ENCODE data around the gene NUP35. TPM values are rescaled to one million over a fixed set of nuclear protein-coding genes. Genes with fewer than 3 reads are reported as not detected.

NUP35 gene
- total and polyA plus RNA-seq, 2 of the 4 experiments (the other 2 are of a cell fraction): 10.9 to 23.3 TPM

DNA sequence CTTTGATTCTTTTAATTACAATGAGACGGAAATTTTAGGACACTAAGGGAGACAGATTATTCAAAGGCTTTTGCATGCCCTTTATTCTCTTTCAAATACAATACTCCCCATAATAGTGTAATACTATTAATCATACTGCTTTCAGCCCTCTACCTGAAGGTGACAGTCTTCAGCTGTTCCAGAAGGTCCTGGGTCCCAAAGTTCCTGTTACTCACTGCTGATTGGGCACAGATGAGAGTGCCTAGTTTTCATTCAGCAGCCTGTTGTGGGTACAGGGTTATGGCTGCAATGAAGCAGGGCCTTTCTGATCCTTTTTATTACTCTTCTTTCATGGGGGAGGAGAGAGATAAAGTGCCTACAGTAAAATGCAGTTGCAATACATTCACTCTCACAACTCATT lies 80.2 kb downstream of the NUP35 start:
- no peaks in the 10 kb centered on the region for H3K36me3 ChIP-seq (ENCODE audit: control insufficient read depth, insufficient read depth, low read length)
- H3K9ac ChIP-seq (ENCODE audit: low read depth, low read length): no peak overlapping the region
- DNase-seq (no peak), ATAC-seq (ENCODE audit: low read depth) (no peak)
- H2BK15ac ChIP-seq (ENCODE audit: low read depth, low read length): no peak overlapping the region
- no peak overlapping the region for H3K27ac ChIP-seq (ENCODE audit: insufficient read depth, low read length)
- no peaks in the 10 kb centered on the region for H3K9me3 ChIP-seq (ENCODE audit: control insufficient read depth, insufficient read depth, low read length)
- no peak overlapping the region for H3K18ac ChIP-seq (ENCODE audit: low read depth, low read length)
- ChIA-PET POLR2A (ENCODE audit: unreplicated experiment) (no interaction called here), CTCF (no interaction called here)
- no peak overlapping the region for H3K56ac ChIP-seq (ENCODE audit: extremely low read depth, insufficient read depth, low read length)
- BruUV-seq (replicated peaks): no TSS peak
- H3K9me1 ChIP-seq (ENCODE audit: insufficient read depth, low read length): 0 out of 2 replicates have a peak, but pooled peaks cover 3% of the 10 kb centered on the region
- no peak overlapping the region for H3K14ac ChIP-seq (replicated peaks; ENCODE audit: low read depth, low read length)
- no peak overlapping the region for H2AK5ac ChIP-seq (ENCODE audit: low read depth, low read length)
- in situ Hi-C loops (cut with MboI; ENCODE audit: low sequenced_read_pairs): no loop called here
- no peak overlapping the region for H2AFZ ChIP-seq (replicated peaks; ENCODE audit: low read length, poor library complexity)
- no peak overlapping the region for H4K8ac ChIP-seq (ENCODE audit: low read depth in 2 of 2, low read length in 2 of 2)
- no peak overlapping the region for H4K91ac ChIP-seq (ENCODE audit: insufficient read depth, low read depth, low read length)
- no peak overlapping the region for H2BK120ac ChIP-seq (ENCODE audit: low read depth, low read length)
- no CpG with 5 or more reads among the region's 1 CpG for WGBS, 2 experiments (ENCODE audit: extremely low coverage in 2 of 2, insufficient read length in 1 of 2)
- H4K5ac ChIP-seq (ENCODE audit: low read depth, low read length): no peak overlapping the region
- no peak overlapping the region for H3K4me3 ChIP-seq (ENCODE audit: insufficient read depth, low read depth, low read length)
- dilution Hi-C loops (cut with HindIII; ENCODE audit: low sequenced_read_pairs, unreplicated experiment): no loop called here
- H2AK9ac ChIP-seq (replicated peaks; ENCODE audit: low read depth, low read length, poor library complexity): no peak overlapping the region
- TF ChIP-seq RFX5 (IDR thresholded peaks at IDR 0.05; ENCODE audit: low read depth, low read length) (no peak), MAZ (IDR thresholded peaks at IDR 0.05; ENCODE audit: borderline replicate concordance, low read depth, low read length) (no peak), RCOR1 (IDR thresholded peaks at IDR 0.05; ENCODE audit: insufficient replicate concordance, low read length) (no peak), CEBPB (IDR thresholded peaks at IDR 0.05; ENCODE audit: low read depth, low read length) (no peak), MXI1 (IDR thresholded peaks at IDR 0.05; ENCODE audit: borderline replicate concordance, low read depth, low read length) (no peak), NFE2L2 (IDR thresholded peaks at IDR 0.05; ENCODE audit: low read depth, low read length) (no peak), BHLHE40 (IDR thresholded peaks at IDR 0.05; ENCODE audit: low read depth, low read length) (no peak), SMC3 (IDR thresholded peaks at IDR 0.05; ENCODE audit: low read depth, low read length) (no peak), POLR2A (IDR thresholded peaks at IDR 0.05; ENCODE audit: low read depth, low read length) (no peak), CHD1 (IDR thresholded peaks at IDR 0.05; ENCODE audit: low read depth, low read length) (no peak), MAFK (IDR thresholded peaks at IDR 0.05; ENCODE audit: low read depth, low read length) (no peak), RAD21 (IDR thresholded peaks at IDR 0.05; ENCODE audit: low read length) (no peak), FOS (IDR thresholded peaks at IDR 0.05; ENCODE audit: low read depth, low read length) (no peak)
- TF ChIP-seq, protein P1, sequence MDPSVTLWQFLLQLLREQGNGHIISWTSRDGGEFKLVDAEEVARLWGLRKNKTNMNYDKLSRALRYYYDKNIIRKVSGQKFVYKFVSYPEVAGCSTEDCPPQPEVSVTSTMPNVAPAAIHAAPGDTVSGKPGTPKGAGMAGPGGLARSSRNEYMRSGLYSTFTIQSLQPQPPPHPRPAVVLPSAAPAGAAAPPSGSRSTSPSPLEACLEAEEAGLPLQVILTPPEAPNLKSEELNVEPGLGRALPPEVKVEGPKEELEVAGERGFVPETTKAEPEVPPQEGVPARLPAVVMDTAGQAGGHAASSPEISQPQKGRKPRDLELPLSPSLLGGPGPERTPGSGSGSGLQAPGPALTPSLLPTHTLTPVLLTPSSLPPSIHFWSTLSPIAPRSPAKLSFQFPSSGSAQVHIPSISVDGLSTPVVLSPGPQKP (IDR thresholded peaks at IDR 0.05; ENCODE audit: borderline replicate concordance, low read depth, low read length): no peak
- TF ChIP-seq, protein P2, sequence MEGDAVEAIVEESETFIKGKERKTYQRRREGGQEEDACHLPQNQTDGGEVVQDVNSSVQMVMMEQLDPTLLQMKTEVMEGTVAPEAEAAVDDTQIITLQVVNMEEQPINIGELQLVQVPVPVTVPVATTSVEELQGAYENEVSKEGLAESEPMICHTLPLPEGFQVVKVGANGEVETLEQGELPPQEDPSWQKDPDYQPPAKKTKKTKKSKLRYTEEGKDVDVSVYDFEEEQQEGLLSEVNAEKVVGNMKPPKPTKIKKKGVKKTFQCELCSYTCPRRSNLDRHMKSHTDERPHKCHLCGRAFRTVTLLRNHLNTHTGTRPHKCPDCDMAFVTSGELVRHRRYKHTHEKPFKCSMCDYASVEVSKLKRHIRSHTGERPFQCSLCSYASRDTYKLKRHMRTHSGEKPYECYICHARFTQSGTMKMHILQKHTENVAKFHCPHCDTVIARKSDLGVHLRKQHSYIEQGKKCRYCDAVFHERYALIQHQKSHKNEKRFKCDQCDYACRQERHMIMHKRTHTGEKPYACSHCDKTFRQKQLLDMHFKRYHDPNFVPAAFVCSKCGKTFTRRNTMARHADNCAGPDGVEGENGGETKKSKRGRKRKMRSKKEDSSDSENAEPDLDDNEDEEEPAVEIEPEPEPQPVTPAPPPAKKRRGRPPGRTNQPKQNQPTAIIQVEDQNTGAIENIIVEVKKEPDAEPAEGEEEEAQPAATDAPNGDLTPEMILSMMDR (conservative IDR thresholded peaks at IDR 0.05; ENCODE audit: low read depth, low read length): no peak
- TF ChIP-seq, protein P3, sequence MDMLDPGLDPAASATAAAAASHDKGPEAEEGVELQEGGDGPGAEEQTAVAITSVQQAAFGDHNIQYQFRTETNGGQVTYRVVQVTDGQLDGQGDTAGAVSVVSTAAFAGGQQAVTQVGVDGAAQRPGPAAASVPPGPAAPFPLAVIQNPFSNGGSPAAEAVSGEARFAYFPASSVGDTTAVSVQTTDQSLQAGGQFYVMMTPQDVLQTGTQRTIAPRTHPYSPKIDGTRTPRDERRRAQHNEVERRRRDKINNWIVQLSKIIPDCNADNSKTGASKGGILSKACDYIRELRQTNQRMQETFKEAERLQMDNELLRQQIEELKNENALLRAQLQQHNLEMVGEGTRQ (IDR thresholded peaks at IDR 0.05; ENCODE audit: low read depth, low read length): no peak
- intact Hi-C loops (cut with micrococcal nuclease): no loop called here
- H4K20me1 ChIP-seq (ENCODE audit: insufficient read depth, low read length): no peaks in the 10 kb centered on the region
- H2BK20ac ChIP-seq (ENCODE audit: low read depth, low read length): no peak overlapping the region
- H3K23ac ChIP-seq (ENCODE audit: low read depth, low read length): no peak overlapping the region
- H3K4ac ChIP-seq (ENCODE audit: low read depth, low read length): no peak overlapping the region
- no peaks in the 10 kb centered on the region for H3K27me3 ChIP-seq (ENCODE audit: control insufficient read depth, insufficient read depth, low read length)
- H3K79me1 ChIP-seq (ENCODE audit: low read depth in 1 of 2, low read length in 2 of 2): no peaks in the 10 kb centered on the region
- H2BK5ac ChIP-seq (ENCODE audit: low read depth, low read length, poor library complexity, severe bottlenecking): no peak overlapping the region
- peaks cover 2% of the 10 kb centered on the region; the same call in 1 of the 2 replicates for H3K4me1 ChIP-seq (ENCODE audit: control insufficient read depth, insufficient read depth, low read length)
- H3K4me2 ChIP-seq (ENCODE audit: low read depth, low read length): no peak overlapping the region
